Keratinocyte (primary cell): ENCODE data around the gene PRL.

ENCODE experiments used
- CTCF ChIP-seq, 3 experiments: IDR thresholded peaks in 1 of 3; conservative IDR thresholded peaks in 1 of 3; optimal IDR thresholded peaks in 1 of 3; 2 replicates in 2 of 3; 3 replicates in 1 of 3; pipeline versions ENCODE3 to v1.5.1; 2011; ENCODE audit warnings: low read length in 3 of 3, mild to moderate bottlenecking in 3 of 3, moderate library complexity in 2 of 3, control low read depth in 1 of 3, inconsistent platforms in 1 of 3; ENCODE audit not compliant: insufficient read depth in 2 of 3; ENCODE audit errors: extremely low read depth in 1 of 3
- EZH2 ChIP-seq: IDR thresholded peaks from one replicate; pipeline ENCODE4 v1.6.1; 2012; ENCODE audit warnings: inconsistent platforms, mild to moderate bottlenecking, low read length, moderate library complexity

GRCh38 chr6:22281341-22282085, 15.3 kb downstream of the PRL start:
- TF ChIP-seq CTCF (optimal IDR thresholded peaks at IDR 0.05 in 1 of 3, IDR thresholded peaks at IDR 0.05 in 1 of 3, conservative IDR thresholded peaks at IDR 0.05 in 1 of 3; ENCODE audit: extremely low read depth in 1 of 3, insufficient read depth in 2 of 3, low read length in 3 of 3): no peak
- TF ChIP-seq EZH2: no peak
